Panc1 (cell line): ENCODE measurements around the gene GRIK3.

Experiments used
- CTCF ChIP-seq: fragments of 450-650 bp; IDR thresholded peaks from 2 replicates; pipeline ENCODE4 v1.5.1; 2017; ENCODE audit warnings: mild to moderate bottlenecking
- POLR2AphosphoS5 ChIP-seq: IDR thresholded peaks from 2 replicates; pipeline ENCODE4 v1.6.1; 2012; ENCODE audit warnings: mild to moderate bottlenecking, low read depth, low read length, moderate library complexity
- SIN3A ChIP-seq: IDR thresholded peaks from 2 replicates; pipeline ENCODE4 v1.6.1; 2012; ENCODE audit warnings: low read depth, mild to moderate bottlenecking, low read length, moderate library complexity, borderline replicate concordance; ENCODE audit not compliant: insufficient read depth
- TF ChIP-seq, protein P1 (sequence below), 2 experiments: IDR thresholded peaks; 2 replicates each; pipeline ENCODE4 v1.6.1; 2011 to 2012; ENCODE audit warnings: low read depth in 2 of 2, control low read depth in 1 of 2, low read length in 1 of 2, mild to moderate bottlenecking in 1 of 2, moderate library complexity in 1 of 2; ENCODE audit not compliant: insufficient read depth in 1 of 2

DNA sequence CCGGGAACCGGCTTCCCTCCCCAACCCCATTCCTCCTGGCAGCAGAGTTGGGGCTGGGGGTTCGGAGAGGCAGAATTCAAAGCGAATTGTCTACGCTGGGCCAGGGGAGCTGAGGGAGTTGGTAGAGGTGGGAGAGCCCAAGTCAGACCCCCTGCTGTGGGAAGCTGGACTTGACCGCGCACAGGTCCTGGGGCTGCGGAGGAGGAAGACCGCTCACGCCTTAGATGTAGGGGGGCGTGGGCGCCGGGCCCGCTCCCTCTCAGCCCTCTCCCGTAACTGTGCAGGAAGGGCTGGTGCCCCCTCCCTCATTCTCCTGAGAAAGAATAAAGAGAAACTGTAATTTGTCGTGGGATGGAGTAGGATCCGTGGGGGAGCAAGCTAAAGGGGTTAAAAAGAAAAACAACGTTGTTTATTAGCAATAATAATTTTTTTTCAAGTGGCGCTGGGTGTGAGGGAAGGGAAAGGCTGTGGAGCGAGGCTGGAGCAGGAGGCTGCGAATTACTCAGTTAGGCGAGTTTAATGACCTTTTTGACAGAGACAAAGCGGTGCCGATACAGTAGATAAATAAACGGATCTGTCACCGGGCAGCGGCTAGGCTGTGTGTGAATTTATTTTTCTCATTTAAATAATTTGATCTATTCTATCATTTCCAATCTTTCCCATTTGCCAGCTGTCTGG lies 838 bp upstream of the GRIK3 start:
- TF ChIP-seq CTCF: no peak
- TF ChIP-seq, protein P1, sequence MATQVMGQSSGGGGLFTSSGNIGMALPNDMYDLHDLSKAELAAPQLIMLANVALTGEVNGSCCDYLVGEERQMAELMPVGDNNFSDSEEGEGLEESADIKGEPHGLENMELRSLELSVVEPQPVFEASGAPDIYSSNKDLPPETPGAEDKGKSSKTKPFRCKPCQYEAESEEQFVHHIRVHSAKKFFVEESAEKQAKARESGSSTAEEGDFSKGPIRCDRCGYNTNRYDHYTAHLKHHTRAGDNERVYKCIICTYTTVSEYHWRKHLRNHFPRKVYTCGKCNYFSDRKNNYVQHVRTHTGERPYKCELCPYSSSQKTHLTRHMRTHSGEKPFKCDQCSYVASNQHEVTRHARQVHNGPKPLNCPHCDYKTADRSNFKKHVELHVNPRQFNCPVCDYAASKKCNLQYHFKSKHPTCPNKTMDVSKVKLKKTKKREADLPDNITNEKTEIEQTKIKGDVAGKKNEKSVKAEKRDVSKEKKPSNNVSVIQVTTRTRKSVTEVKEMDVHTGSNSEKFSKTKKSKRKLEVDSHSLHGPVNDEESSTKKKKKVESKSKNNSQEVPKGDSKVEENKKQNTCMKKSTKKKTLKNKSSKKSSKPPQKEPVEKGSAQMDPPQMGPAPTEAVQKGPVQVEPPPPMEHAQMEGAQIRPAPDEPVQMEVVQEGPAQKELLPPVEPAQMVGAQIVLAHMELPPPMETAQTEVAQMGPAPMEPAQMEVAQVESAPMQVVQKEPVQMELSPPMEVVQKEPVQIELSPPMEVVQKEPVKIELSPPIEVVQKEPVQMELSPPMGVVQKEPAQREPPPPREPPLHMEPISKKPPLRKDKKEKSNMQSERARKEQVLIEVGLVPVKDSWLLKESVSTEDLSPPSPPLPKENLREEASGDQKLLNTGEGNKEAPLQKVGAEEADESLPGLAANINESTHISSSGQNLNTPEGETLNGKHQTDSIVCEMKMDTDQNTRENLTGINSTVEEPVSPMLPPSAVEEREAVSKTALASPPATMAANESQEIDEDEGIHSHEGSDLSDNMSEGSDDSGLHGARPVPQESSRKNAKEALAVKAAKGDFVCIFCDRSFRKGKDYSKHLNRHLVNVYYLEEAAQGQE (IDR thresholded peaks at IDR 0.05; ENCODE audit: insufficient read depth in 1 of 2, low read depth in 2 of 2, low read length in 1 of 2): no peak
- no peak for TF ChIP-seq POLR2AphosphoS5
- TF ChIP-seq SIN3A: no peak
